A549 (cell line): ENCODE data around the gene PITX3.

Experiments
- BHLHE40 ChIP-seq: IDR thresholded peaks from 2 replicates; pipeline ENCODE4 v1.6.1; 2012; ENCODE audit warnings: low read depth, low read length, inconsistent platforms
- CEBPB ChIP-seq, 2 experiments: fragments of >200 bp in 1 of 2; sonication (Bioruptor Twin) in 1 of 2; formaldehyde crosslinking in 1 of 2; IDR thresholded peaks; 2 replicates each; pipeline ENCODE4 v1.6.1; 2012 to 2016
- CTCF ChIP-seq: fragments of >200 bp; sonication (Bioruptor Twin); formaldehyde crosslinking; IDR thresholded peaks from 3 replicates; pipeline ENCODE4 v1.5.1; 2016
- ESRRA ChIP-seq: fragments of 150-350 bp; IDR thresholded peaks from 2 replicates; pipeline ENCODE4 v1.6.1; 2014; ENCODE audit warnings: mild to moderate bottlenecking, low read length, borderline replicate concordance
- PBX3 ChIP-seq: IDR thresholded peaks from 2 replicates; pipeline ENCODE4 v1.6.1; 2012
- POLR2A ChIP-seq: IDR thresholded peaks from 2 replicates; pipeline ENCODE4 v1.6.1; 2012; ENCODE audit warnings: mild to moderate bottlenecking, low read length
- SMC3 ChIP-seq: fragments of >200 bp; sonication (Bioruptor Twin); formaldehyde crosslinking; IDR thresholded peaks from 3 replicates; pipeline ENCODE4 v1.6.1; 2018; ENCODE audit warnings: inconsistent platforms
- USF2 ChIP-seq: fragments of 450-650 bp; IDR thresholded peaks from 2 replicates; pipeline ENCODE4 v1.6.1; 2014; ENCODE audit warnings: antibody characterized with exemption

- TF ChIP-seq PBX3 (no peak), CTCF (no peak), POLR2A (no peak), CEBPB (IDR thresholded peaks at IDR 0.05) (no peak), USF2 (no peak), BHLHE40 (no peak), SMC3 (no peak), ESRRA (no peak)
These were observed 39.2 kb upstream of the PITX3 start for GRCh38 chr10:102280397-102281101.
